ACHN (cell line): ENCODE data around the gene SPATS2.
A peak's percentile ranks its signal among the peaks of the same experiment; 100 is the strongest.

Experiments
- DNase-seq: peaks from one replicate; pipeline ENCODE4 v3.0.0-alpha.2; 2015
- in situ Hi-C: cut with HindIII; loops from 2 replicates; pipeline ENCODE4 v1.10.0; 2017; ENCODE audit warnings: low sequenced_read_pairs, low pct_ligation_motif_present, low pct_unique_long_range_greater_than_20kb

Gene SPATS2

GRCh38 chr12:49439042-49439441, 71.8 kb downstream of the SPATS2 start:
- in situ Hi-C loops = no loop called here
- no peak for DNase-seq

GRCh38 chr12:49440035-49440434, 72.8 kb downstream of the SPATS2 start:
- no peak for DNase-seq
- in situ Hi-C loops = no loop called here

DNA sequence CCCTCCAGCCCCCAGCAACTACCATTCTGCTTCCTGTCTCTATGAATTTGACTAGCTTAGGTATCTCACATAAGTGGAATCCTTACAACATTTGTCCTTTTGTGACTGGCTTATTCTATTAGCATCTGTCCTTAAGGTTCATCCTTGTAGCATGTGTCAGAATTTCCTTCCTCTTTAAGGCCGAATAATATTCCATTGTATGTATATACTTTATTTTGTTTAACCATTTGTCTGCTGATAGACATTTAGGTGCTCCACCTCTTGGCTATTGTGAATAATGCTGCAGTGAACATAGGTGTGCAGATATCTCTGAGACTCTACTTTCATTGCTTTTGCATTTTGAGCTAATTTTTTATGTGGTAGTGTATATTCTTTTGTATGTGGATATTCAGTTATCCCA, 75.7 kb downstream of the SPATS2 start:
- in situ Hi-C loops = no loop called here
- no peak for DNase-seq

DNA sequence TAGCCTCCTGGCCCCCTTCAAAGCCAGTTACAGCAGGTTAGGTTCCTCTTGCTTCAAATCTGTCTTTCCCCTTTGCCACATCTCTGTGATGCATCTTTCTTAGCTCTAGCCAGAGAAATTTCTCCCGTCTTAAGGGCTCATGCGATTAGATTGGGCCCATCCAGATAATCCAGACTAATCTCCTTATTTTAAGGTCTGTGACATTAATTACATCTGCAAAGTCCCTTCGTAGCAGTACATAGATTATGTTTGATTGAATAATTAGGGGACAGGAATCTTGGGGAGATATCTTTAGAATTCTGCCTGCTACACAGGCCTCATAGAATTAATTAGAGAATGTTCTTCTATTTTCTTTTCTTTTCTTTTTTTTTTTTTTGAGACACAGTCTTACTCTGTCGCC, 79.3 kb downstream of the SPATS2 start:
- in situ Hi-C loops = no loop called here
- DNase-seq = no peak

DNA sequence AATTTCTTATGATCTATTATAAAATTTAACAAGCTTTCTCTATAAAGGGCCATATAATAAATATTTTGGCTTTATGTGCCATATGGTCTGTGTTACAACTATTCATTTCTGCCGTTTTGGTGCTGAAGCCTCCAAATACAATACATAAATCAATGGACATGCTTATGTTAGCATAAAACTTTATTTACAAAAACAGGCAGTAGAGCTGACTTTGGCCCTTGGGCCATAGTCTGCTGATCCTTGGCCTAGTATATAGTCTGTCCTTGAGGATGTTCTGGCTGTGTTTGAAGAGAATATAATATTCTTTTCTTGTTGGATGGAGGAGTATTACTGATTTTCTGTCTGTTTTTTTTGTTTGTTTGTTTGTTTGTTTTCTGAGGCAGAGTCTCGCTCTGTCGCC, 81.6 kb downstream of the SPATS2 start:
- DNase-seq = no peak

GRCh38 chr12:49451468-49452259, 84.4 kb downstream of the SPATS2 start:
- in situ Hi-C loops = no loop called here
- DNase-seq = no peak

More for the DNA sequence above, 81.6 kb downstream of the SPATS2 start:
- in situ Hi-C loops = no loop called here

- in situ Hi-C loops = no loop called here
- DNase-seq = no peak
Observed at GRCh38 chr12:49455501-49455900, 88.2 kb downstream of the SPATS2 start.

DNA sequence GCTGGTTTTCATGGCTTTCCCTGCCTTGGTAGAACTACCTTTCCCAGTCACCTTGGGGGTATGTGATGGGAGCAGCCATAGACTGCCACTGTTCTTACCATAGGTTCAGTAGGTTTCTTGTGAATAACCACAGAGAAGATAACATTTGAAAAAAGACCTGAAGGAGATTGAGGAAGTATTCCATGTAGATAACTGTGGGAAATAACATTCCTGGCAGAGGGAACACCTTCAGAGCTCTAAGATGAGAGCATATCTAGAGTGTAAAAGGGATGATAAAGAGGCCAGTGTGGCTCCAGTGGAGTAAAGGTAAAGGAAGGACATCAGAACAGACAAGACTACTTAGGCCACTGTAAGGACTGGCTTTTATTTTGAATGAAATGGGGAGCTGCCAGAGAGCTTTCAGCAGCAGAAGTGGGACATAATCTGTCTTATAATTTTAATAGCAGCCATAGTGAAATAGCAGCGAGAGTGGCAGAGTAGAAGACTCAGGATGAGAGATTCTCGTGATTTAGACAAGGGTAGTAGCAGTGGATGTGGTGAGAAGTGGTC, 88.9 kb downstream of the SPATS2 start:
- DNase-seq = no peak
- in situ Hi-C loops = no loop called here

DNA sequence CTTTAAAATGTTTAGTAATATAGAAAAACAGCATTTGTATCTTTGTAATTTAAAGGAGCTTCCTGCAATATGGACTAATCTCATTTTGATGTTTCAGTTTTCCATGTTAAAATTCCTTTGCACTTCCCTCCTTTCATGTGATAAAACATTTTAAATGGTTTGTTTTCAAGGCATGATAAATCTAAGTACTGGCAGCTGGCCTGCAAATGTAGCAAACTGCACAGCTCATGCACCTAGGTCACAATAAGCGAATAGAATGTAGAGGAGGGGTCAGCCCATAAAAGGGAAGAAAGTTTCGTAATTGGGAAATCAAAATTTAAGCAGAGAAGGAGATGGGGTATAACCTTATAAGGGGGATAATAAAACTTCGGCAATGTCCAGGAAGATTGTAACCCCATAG, 91.6 kb downstream of the SPATS2 start:
- no peak for DNase-seq
- in situ Hi-C loops = no loop called here

GRCh38 chr12:49461221-49461620, 94.0 kb downstream of the SPATS2 start:
- in situ Hi-C loops = no loop called here
- no peak for DNase-seq

DNA sequence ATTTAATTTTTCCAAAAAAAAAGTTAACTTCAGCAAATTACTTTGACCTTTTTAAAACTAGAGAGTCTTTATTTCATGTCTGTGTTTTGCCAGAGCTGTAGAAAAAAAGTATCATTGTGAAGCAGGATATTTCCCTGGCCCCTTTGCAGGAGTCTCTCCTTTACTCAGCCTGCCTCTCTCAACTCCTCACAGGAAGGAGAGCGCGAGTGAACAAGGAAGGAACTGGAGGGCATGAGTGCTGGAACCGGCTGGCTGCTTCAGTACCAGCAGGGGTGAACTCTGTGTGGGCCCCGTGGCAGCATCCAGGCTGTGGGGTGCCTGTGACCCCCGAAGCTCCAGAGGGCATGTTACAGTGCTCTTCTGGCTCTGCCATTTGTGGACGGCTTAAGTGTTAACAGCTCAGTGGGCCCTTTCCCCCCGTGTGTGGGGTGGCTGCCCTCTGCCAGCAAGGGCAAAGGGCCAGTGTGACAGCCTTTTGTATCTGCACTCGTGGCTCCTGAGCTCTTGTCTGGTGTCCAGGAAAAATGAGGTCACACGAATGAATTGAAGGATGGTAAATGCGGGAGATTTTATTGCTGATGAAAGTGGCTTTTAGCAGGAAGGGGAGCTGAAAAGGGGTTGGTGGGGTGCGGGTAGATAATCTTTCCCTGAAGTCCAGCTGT, 95.0 kb downstream of the SPATS2 start:
- in situ Hi-C loops = no loop called here
- DNase-seq = no peak

GRCh38 chr12:49465132-49465531, 97.9 kb downstream of the SPATS2 start:
- in situ Hi-C loops = no loop called here
- no peak for DNase-seq

DNA sequence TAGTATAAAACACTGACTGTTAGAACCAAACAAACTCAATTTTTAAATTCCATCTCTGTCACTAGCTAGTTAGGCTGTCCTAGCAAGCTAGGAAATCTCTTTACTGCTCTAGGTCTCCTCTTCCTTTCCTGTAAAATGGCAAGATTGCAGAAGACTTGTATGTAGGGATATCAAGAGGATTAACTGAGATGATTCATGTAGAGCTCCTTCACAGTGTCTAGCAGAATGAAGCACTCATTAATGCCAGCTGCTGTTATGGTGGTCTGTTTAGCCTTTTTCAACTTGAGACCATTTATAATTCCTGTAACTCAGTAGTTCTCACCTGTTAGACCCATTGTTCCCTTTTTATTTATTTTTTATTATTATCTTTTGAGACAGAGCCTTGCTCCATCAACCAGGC, 103.7 kb downstream of the SPATS2 start:
- DNase-seq = no peak

DNA sequence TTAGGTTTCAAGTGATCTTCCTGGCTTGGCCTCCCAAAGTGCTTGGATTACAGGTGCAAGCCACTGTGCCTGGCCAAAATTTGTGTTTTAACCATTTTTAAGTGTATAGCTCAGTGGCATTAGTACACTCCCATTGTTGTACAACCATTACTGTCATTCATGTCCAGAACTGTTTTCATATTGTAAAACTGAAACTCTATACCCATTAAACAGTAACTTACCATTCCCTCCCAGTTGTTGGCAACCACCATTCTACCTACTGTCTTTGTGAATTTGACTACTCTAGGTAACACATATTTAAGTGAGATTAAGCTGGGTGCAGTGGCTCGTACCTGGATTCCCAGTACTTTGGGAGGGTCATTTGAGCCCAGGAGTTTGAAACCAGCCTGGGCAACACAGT, 104.3 kb downstream of the SPATS2 start:
- in situ Hi-C loops = no loop called here

More for the DNA sequence above, 103.7 kb downstream of the SPATS2 start:
- in situ Hi-C loops = no loop called here

GRCh38 chr12:49476091-49476490, 108.8 kb downstream of the SPATS2 start:
- in situ Hi-C loops = no loop called here

More for the DNA sequence above, 104.3 kb downstream of the SPATS2 start:
- no peak for DNase-seq

GRCh38 chr12:49478949-49479664, 111.8 kb downstream of the SPATS2 start:
- DNase-seq = no peak
- in situ Hi-C loops = no loop called here

More at GRCh38 chr12:49476091-49476490, 108.8 kb downstream of the SPATS2 start:
- DNase-seq = no peak

- in situ Hi-C loops = no loop called here
- DNase-seq = peak; percentile 46
Observed at GRCh38 chr12:49482095-49483051, 115.1 kb downstream of the SPATS2 start.

GRCh38 chr12:49483619-49484018, 116.4 kb downstream of the SPATS2 start:
- no peak for DNase-seq
- in situ Hi-C loops = no loop called here
